HG03460 (cell line): Measurements from ENCODE around the gene ZNF285.
"Not testable (repeated sequence)": the region's sequence is repeated elsewhere in the genome, so short reads cannot be mapped to it uniquely, and the experiment has no call there.

ENCODE experiments used
- ATAC-seq: cut with Tn5 transposase; IDR thresholded peaks from one replicate; pipeline ENCODE4 v1.9.1; 2021; ENCODE audit not compliant: unreplicated experiment

The ZNF285 gene

GRCh38 chr19:44401139-44402115 is at the start of gene ZNF285:
Gene ZNF285, minus strand, starts transcription at chr19:44401608. Its CDS starts 4,395 bp downstream, at chr19:44397213.
- ATAC-seq = no peak

GRCh38 chr19:44447916-44448674 is 46.7 kb upstream of the ZNF285 start, which contains the start of gene ZNF229:
Gene ZNF229, minus strand, starts transcription at chr19:44448472. Its CDS starts 5,625 bp downstream, at chr19:44442847.
- ATAC-seq = no peak

GRCh38 chr19:44438441-44438840 is 37.0 kb upstream of the ZNF285 start:
- ATAC-seq = no peak

GRCh38 chr19:44435441-44435840 is 34.0 kb upstream of the ZNF285 start:
- no peak for ATAC-seq

GRCh38 chr19:44430956-44431355 is 29.5 kb upstream of the ZNF285 start:
- ATAC-seq = no peak

GRCh38 chr19:44415553-44415952 is 14.1 kb upstream of the ZNF285 start:
- not testable (repeated sequence) for ATAC-seq

- not testable (repeated sequence) for ATAC-seq
Measured at GRCh38 chr19:44389268-44389667, 12.1 kb downstream of the ZNF285 start.

- no peak for ATAC-seq
Measured at GRCh38 chr19:44374789-44375188, 26.6 kb downstream of the ZNF285 start.

GRCh38 chr19:44371815-44372480 is 29.5 kb downstream of the ZNF285 start:
- no peak for ATAC-seq

- ATAC-seq = no peak
Measured at GRCh38 chr19:44367024-44367423, 34.4 kb downstream of the ZNF285 start.

GRCh38 chr19:44356383-44357111 is 44.9 kb downstream of the ZNF285 start, which contains the start of gene ZNF112:
Gene ZNF112, minus strand, starts transcription at chr19:44356680. Its CDS starts 16,141 bp downstream, at chr19:44340539.
- ATAC-seq = no peak

- no peak for ATAC-seq
Measured at GRCh38 chr19:44346556-44346955, 54.9 kb downstream of the ZNF285 start.

- no peak for ATAC-seq
Measured at GRCh38 chr19:44345959-44346358, 55.4 kb downstream of the ZNF285 start.

- ATAC-seq = no peak
Measured at GRCh38 chr19:44344255-44344654, 57.2 kb downstream of the ZNF285 start.

- ATAC-seq = no peak
Measured at GRCh38 chr19:44341794-44342193, 59.6 kb downstream of the ZNF285 start.

- not testable (repeated sequence) for ATAC-seq
Measured at GRCh38 chr19:44334639-44335038, 66.8 kb downstream of the ZNF285 start.
